Glomerular endothelial cell (primary cell): ENCODE data around the gene CDK16. TPM values are rescaled to one million over a fixed set of nuclear protein-coding genes. Genes with fewer than 3 reads are reported as not detected.

Experiments
- DNase-seq: peaks from one replicate; pipeline ENCODE4 v3.0.0-alpha.2; 2011; ENCODE audit warnings: low read depth, low spot score; ENCODE audit errors: extremely low read depth
- total RNA-seq: library from RNA; depleted of rRNA; stranded (reverse); fragments of >200 nt; gene quantifications from 2 replicates; pipeline ENCODE4 v1.2.3, GENCODE V29; 2015

Gene CDK16
- total RNA-seq, 1 donor from 2014 or later = 112 TPM

- no peak for DNase-seq
Observed at GRCh38 chrX:47226531-47227333, 8.3 kb downstream of the CDK16 start.

GRCh38 chrX:47227334-47227583 lies 8.8 kb downstream of the CDK16 start:
- DNase-seq = no peak

GRCh38 chrX:47228550-47229270 lies 10.2 kb downstream of the CDK16 start:
- no peak for DNase-seq

GRCh38 chrX:47229427-47229826 lies 10.9 kb downstream of the CDK16 start:
- no peak for DNase-seq

- no peak for DNase-seq
Observed at GRCh38 chrX:47230136-47230868, 11.8 kb downstream of the CDK16 start.

GRCh38 chrX:47231167-47231566 lies 12.7 kb downstream of the CDK16 start:
- no peak for DNase-seq

- no peak for DNase-seq
Observed at GRCh38 chrX:47232197-47232802, 13.8 kb downstream of the CDK16 start.

- no peak for DNase-seq
Observed at GRCh38 chrX:47232803-47233332, 14.4 kb downstream of the CDK16 start, which contains the start of gene USP11. Gene USP11, plus strand, starts transcription at chrX:47233009. Its CDS starts 35 bp downstream, at chrX:47233044.

GRCh38 chrX:47233333-47234113 lies 15.0 kb downstream of the CDK16 start:
- DNase-seq = peak; percentile 68

- no peak for DNase-seq
Observed at GRCh38 chrX:47234583-47234982, 16.1 kb downstream of the CDK16 start.

GRCh38 chrX:47235691-47236103 lies 17.2 kb downstream of the CDK16 start:
- no peak for DNase-seq

GRCh38 chrX:47239199-47239598 lies 20.7 kb downstream of the CDK16 start:
- DNase-seq = no peak

GRCh38 chrX:47239898-47240545 lies 21.5 kb downstream of the CDK16 start:
- DNase-seq = no peak

GRCh38 chrX:47240619-47241018 lies 22.1 kb downstream of the CDK16 start:
- DNase-seq = no peak

- no peak for DNase-seq
Observed at GRCh38 chrX:47241201-47242011, 22.9 kb downstream of the CDK16 start.

GRCh38 chrX:47242321-47242720 lies 23.8 kb downstream of the CDK16 start:
- DNase-seq = no peak

- no peak for DNase-seq
Observed at GRCh38 chrX:47243351-47243750, 24.9 kb downstream of the CDK16 start.

GRCh38 chrX:47244676-47245075 lies 26.2 kb downstream of the CDK16 start:
- DNase-seq = no peak

GRCh38 chrX:47245156-47245555 lies 26.7 kb downstream of the CDK16 start:
- DNase-seq = no peak
